GM21423 (cell line): Measurements from ENCODE around the gene PAQR8.

Experiments
- ATAC-seq: cut with Tn5 transposase; IDR thresholded peaks from one replicate; pipeline ENCODE4 v1.9.1; 2021; ENCODE audit warnings: mild to moderate bottlenecking, moderate library complexity; ENCODE audit not compliant: unreplicated experiment

PAQR8 gene

DNA sequence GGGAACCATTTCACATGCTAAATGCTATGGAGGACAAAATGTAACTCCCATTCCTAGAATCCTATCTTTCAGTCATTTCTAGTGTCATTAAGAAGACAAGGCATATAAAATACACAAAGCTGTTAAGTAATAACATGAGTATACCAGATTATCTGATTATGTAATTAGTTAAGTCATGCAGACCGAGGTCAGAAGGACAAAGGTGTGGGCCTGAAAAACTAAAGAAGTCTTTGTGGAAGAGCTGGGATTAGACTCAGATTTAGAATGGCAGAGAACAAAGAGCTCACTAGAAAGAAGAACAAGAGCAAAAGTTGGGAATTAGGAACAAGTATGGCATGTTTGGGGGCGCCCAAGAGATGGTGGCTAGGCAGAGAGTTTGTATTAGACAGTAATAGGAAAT, 95.1 kb downstream of the PAQR8 start:
- no peak for ATAC-seq
